HG03196 (cell line): ENCODE results near the gene RLBP1.
"Not testable (repeated sequence)": the region's sequence is repeated elsewhere in the genome, so short reads cannot be mapped to it uniquely, and the experiment has no call there.

Experiments used
- ATAC-seq: cut with Tn5 transposase; IDR thresholded peaks from one replicate; pipeline ENCODE4 v1.9.1; 2021; ENCODE audit not compliant: unreplicated experiment

RLBP1 gene

DNA sequence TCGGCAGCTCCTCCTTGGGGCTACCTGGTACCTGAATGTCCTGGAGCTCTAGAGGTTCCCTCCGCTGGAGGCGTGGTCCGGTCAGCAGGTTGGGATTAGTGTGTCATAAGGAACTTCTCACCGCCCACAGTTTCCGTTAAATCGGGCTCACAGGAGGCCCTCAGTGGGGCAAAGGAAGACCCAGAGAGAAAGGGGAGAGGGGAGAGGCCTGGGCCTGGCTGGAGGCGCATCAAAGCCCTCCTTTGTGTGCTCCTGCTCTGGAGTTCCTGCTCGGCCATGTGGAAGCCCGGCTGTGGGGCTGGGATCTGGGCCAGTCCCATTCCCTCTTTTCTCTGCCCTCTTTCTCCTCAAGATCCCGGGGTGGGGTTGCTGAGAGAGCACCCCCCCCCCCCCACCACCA, at the start of gene RLBP1:
TSS of gene RLBP1 (minus strand) at position 37 of the 400 bp plus-strand sequence. CDS start 2,604 bp downstream, outside the sequence.
- ATAC-seq, result no peak

DNA sequence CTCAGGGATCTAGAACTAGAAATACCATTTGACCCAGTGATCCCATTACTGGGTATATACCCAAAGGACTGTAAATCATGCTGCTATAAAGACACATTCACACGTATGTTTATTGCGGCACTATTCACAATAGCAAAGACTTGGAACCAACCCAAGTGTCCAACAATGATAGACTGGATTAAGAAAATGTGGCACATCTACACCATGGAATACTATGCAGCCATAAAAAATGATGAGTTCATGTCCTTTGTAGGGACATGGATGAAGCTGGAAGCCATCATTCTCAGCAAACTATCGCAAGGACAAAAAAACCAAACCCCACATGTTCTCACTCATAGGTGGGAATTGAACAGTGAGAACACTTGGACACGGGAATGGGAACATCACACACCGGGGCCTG, 28.8 kb upstream of the RLBP1 start:
- ATAC-seq, result not testable (repeated sequence)

DNA sequence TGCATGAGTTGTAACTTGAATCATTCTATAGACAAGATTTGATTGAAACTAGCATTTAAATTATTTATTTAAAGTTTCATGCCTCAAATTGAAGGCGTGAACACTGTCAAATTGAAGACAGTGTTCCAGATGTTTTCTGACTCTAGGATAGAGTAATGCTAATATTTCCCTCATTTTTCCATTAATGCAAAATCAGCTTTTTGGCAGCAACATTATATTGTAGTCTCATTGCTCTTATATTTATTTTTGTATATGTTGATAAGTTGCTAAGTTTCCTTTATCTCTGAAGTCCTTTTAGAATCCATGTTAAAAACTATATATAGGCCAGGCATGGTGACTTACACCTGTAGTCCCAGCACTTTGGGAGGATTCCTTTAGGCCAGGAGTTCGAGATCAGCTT, 27.2 kb upstream of the RLBP1 start:
- ATAC-seq, result no peak

DNA sequence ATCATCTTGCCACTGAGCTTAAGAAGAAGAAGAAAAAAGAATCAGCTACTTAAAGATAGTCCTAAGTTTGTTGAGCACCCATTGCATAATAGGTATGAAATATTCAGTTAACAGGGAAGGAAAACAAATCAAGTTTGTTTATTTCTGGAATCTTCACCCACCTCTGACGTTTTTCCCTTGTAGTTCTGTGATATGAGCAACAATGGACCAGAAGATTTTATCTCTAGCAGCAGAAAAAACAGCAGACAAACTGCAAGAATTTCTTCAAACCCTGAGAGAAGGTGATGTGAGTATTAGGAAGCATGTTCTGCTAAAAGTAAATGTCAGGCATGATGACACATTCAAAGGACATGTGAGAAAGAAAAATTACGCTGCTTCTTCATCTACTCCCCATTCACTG, 26.1 kb upstream of the RLBP1 start:
- no peak for ATAC-seq

DNA sequence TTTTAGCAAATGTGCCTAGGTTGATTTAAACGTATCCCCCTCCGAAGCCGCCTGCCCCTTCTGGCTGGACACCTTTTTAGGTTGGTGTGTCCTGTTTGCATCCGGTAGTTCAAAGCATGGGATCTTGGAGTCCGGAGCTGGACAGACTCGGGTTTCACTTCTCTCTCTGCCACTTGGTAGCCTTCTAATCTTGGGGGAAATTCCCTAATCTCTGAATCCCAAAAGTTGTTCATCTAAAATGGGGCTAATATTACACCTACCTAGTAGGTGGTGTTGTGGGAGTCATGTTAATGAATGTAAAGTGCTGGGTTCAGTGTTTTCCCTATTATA, 23.2 kb upstream of the RLBP1 start:
- ATAC-seq, result peak; percentile 21

DNA sequence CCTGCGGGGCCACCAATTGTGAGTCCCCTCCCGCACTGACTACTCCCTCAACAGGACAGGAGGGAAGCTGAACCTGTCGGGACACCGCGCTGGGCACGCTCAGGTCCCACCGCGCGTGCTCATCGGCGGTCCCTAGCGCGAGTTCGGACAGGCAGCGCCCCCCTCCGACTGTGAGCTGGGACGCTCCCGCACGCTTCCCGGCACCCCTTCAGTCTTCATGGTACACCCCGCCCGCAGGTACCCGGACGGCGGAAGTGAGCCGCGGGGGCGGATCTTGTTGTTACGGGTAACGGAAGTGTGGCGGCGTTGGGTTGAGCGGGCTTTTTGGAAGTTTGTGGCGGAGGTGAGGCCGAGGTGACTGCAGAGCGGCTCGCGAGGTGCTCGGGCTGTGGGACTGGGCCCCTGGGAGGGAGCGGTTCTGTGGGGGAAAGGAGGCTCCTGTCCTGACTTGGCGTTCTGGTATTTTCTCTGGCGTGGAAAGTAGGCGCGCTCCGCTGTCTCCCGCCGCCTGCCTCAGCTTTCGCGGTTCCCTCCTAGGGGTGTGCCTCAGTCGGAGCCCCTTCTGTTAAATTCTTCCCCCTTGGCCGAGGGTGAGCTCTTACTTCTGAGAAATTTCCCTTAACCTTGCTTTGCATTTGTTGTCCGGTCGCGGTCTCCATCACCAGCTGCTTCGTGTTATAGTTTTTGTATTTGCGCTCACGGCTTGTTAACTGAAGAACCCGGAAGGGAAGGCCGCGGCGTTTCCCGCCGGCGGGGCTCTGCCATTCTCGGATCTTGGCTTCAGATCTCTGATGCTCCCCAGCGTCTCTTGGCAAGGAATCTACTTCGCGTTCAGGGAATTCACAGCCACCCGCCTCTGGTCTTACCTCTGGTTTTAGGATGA, 22.6 kb upstream of the RLBP1 start, which contains the start of gene FANCI:
TSS of gene FANCI (plus strand) at position 289 of the 883 bp plus-strand sequence. CDS start 3,669 bp downstream, outside the sequence.
- peak; percentile 97 for ATAC-seq

DNA sequence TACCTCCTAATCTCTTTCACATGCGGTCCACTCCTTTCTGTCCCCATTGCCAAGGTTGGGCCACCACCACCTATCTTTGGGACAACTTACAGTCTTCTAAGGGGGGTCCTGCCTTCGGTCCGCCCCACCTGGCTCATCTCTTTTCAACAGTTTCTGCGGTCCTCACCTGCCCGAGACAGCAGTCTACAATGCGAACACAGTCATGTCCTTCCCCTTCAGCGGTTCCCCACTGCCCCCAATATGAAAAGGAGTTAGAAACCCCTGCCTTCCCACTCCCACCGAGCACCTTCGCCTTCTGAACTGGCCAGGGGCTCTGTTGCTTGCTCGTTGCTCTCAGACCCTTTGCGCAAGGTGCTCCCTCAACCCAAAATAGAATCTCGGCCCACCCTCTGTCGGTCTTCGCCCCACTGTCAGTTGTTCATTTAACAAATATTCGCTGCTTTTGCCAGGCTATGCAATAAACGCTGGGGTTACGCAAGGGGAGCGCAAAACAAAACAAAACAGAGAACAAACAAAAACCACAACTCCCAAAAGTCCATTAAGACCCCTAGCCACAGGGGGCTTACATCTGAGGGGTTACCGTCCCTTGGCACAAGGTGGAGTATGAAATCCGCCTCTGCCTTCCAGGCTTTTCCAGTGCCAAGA, 21.8 kb upstream of the RLBP1 start:
- no peak for ATAC-seq

DNA sequence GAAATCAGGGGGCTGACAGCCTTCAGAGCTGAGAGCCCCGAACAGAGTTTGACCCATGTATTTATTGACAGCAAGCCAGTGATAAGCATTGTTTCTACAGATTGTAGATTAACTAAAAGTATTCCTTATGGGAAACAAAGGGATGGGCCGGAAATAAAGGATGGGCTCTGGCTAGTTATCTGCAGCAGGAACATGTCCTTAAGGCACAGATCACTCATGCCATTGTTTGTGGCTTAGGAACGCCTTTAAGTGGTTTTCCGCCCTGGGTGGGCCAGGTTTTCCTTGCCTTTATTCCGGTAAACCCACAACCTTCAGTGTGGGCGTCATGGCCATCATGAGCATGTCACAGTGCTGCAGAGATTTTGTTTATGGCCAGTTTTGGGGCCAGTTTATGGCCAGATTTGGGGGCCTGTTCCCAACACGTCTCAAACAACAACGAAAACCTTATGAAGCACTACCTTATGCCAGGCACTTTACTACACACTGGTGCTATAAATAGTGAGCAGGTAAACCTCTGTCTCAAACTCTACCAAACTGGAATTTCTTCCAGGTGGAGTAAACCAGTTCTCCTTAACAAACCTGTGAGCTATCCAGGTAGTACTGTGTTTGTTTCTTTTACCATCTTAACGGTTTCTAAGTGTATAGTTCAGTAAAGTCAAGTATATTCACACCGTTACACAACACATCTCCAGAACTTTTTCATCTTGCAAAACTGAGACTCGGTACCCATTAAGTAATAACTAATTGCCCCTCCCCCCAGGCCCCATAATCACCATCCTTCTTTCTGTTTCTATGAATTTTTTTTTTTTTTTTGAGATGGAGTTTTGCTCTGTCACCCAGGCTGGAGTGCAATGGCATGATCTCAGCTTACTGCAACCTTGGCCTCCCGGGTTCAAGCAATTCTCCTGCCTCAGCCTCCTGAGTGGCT, 18.8 kb upstream of the RLBP1 start:
- not testable (repeated sequence) for ATAC-seq

DNA sequence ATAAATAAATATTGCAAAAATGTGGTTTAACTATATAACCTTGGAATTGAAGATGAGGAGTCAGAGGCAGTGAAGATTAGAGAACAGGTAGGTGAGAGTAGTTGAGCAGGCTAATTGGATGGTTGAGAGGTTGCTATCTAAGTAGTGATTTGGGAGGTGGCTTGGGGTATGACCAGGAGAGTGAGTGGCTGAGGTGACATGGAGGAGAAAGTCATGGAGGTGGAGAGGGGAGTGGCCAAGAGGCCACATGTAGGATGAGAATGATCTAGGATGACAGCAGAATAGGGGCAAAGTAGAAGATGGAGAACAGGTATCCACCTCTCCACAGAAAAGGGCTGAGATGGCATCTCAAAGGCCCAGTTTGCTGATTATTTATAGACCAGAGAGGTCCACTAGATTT, 10.5 kb upstream of the RLBP1 start:
- no peak for ATAC-seq

DNA sequence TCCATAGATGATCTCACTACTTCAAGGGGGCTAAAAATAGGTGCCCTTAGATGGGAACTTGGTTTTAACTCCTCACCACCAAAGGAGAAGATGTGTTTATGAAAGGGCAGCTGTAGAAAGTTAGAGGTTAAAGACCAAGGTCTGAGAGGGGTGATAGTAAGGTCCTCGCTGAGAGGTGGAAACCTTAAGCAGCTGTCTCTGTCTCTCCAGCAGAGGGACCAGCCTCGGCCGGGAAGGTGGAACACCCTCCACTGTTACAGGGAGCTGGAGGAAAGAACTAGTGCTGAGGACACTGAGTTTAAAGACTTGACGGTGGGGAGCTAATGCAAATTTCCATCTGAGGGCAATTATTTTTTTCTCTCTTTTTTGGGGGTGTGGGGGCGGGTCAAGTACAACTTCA, 8.9 kb upstream of the RLBP1 start:
- no peak for ATAC-seq

DNA sequence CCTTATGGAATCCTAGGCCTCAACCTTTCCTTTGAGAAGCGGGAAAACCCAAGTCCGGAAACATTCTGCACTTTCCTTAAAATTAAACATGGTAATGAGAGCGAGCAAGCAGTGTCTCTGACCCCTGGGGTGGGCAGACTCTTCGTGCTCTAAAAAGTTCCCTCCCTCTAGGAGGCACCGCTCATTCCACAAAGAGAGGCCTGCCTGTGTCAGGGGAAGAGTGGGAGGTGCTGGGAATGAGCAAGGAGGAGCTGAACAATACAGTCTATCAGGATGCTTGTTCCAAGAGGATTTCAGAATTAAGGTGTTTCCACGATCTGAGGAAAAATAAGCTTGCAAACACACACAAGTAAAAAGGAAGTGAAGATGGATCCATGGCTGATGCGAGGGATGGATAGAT, 6.0 kb upstream of the RLBP1 start:
- ATAC-seq, result no peak

DNA sequence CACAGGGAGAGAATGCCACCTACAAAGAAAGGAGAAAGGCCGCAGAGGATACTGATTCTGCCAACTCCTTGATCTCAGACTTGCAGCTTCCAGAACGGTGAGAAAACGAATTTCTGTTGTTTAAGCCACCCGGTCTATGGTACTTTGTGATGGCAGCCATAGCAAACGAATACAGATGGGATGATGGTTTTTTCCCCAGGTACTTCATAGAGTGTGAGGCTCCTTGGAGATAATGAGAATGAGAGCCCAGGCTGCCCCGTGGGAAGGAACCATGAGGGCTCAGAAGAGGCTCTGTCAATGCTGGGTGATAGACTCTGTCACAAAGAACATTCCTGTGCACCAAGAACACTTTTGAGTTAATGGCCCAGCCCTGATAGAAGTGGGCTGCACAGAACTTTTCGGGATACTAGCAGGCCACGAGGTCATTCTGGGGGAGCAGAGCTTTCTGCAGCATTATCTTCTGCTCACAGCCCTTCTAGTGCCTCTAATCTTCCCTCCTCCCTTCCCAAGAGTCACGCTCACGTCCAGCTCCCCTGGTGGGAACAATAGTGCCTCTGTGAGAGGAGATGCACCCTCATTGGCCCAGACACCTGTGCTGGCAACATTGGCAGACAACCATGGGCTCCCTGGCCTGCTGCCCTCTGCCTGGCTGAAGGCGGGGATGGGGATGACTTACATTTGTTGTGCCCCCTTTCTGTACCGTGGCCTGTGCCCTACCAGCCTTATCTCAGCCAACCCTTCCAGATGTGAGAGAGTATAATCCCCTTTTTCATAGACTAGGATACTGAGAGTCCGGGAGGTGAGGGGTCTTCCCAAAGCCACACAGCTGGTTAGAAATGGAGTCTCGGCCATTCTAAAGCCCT, 5.2 kb upstream of the RLBP1 start:
- no peak for ATAC-seq

DNA sequence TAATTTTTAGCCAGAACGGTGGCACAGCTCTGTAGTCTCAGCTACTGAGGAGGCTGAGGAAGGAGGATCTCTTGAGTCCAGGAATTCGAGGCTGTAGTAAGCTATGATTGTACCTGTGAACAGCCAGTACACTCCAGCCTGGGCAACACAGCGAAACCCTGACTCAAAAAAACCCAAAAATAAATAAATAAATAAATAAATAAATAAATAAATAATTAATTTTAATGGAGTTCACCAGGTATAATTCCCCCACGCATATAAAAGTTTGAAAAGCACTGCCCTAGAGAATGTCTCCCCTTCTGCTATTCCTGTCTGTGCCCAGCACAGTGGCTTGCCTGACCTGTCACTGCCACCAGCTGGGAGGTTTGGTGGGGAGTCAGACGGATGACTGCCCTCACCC, 4.2 kb upstream of the RLBP1 start:
- no peak for ATAC-seq

DNA sequence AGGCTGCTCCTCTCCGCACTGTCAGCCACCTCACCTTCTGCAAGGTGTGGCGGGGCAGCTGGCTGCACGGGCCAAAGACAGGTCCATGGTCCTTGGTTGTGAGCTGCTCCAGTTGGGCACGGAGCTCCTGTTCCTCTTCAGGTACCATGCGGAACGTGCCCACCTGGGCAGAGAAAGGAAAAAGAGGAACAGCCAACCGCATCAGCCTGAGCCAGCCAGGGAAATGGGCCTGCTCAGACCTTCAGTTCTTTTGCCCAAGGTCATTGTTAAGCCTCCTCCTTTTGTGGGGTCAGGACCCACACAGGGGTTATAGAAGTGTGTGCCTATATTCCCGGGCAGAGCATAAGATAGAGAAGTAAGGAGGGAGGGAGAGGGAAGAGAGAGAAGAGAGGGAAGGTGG, 2.8 kb downstream of the RLBP1 start:
- no peak for ATAC-seq

DNA sequence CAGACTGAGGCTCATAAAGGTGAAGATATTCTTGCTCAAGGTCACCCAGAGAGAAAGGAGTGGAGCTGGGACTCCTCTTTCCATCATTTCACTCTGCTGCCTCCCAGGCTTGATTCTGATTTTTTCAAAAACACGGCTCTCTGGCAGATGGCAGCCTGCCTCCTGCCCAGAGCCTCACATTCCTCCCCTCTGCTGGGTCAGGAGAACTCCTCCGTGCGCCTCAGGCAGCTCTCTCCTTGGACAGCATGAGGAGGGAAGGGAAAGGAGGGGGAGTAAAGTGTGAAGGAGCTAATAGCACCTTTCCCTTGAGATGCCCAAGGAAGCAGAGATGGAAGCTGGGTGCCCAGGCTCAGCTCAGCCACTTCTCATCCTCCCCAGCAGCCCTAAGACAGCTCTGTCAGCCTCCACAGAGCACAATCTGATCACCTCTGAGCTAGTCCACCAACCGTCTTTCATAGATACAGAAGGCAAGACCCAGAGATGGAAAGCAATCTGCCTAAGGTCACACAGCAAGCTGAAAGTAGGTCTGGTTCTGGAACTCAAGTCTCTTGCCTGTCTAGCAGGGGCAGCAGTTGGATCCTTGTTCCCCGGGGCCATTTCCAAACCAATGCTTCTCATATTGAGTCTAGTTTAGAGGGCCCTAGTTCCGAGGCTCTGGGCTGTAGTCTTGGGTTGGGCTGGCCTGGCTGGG, 3.5 kb downstream of the RLBP1 start:
- no peak for ATAC-seq

DNA sequence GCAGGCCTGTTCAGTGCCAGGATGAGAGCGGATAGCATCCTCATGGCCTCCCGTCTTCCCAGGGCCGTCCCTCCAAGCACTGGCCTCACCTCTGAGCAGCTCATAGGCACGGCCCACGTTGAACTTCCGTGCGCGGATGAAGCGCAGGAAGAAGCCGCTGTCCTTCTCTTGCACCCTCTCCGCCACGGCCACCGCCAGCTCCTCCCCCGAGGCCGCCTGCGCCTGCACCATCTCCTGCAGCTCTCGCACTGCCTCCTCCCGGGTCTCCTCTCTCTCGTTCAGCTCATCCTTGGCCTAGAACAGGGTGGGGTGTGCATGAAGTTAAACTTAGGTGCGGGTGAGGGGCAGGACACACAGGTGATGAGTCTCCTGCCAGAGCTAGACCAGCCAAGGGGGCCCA, 4.3 kb downstream of the RLBP1 start:
- no peak for ATAC-seq

DNA sequence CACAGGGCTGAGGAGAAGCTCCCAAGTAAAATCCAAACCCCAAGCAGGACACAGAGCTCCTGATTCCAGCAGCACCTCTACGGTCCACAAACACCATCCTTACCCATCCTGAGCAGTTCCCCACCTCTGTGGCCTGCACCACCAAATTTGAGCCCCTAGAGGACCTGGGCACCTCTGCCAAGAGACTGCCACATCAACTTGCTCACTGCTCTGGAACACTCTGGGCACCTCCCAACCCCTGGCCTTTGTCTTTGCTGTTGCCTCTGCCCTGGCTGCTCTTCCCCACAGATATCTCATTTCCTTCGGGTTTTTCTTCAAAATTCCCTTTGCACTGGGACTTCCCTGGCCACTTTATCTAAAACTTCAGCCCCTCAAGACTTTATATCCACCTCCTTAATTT, 5.8 kb downstream of the RLBP1 start:
- no peak for ATAC-seq

DNA sequence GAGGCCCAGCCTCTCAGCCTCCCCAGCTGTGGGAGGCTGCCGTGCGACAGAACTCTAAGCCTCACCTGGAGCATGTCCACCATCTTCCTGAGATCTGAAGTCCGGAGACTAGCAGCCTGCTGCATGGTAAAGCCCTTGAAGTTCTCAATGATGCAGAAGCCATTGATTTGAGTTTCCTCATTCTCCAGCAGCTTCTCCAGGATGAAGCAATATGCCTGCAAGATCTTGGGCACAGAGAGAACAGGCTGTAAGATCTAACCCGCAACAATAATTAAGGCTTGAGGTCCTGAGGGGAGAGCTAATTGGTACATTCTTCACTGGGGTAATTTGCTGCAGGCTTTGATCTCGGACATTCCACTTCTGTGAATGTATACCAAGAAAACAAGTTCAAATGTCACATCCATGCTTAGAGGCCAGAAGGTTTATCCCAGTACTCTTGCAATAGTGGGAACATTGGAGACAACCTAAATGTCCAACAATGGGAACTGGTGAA, 9.7 kb downstream of the RLBP1 start:
- no peak for ATAC-seq

DNA sequence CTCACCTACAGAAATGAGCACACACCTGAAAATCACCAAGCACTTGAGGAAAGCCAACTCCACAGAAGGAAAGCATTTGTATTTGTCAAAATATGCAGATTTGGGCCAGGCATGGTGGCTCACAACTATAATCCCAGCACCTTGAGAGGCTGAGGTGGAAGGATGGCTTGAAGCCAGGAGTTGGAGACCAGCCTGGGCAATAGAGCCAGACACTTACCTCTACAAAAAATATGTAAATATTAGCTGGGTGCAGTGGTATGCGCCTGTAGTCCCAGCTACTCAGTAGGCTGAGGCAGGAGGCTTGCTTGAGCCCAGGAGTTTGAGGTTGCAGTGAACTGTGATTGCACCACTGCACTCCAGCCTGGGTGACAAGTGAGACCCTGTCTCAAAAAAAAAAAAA, 12.3 kb downstream of the RLBP1 start:
- no peak for ATAC-seq

DNA sequence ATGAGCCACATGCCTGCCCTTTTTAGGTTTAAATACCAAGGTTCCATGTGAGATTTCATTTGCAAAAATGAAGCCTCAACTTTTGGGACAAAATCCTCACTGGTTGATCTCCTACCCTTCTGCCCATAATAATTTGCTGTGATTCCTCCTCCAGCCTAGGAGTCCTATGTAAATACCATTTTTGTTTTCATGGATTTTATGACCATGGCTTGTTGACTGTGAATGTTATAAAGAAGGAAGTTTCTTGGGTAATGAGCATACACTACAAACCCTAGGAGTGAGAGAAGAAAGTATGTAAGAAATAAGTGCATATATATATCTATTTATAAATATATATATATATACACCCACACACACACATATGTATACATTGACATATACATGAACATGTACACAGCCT, 13.1 kb downstream of the RLBP1 start:
- no peak for ATAC-seq
